ENCODE data around the gene LCE1C.

Gene LCE1C

GRCh38 chr1:152759453-152760173, 46.8 kb downstream of the LCE1C start:
- no peak for DNase-seq

- no peak for DNase-seq
Measured at GRCh38 chr1:152758636-152759035, 47.8 kb downstream of the LCE1C start.

- DNase-seq: no peak
Measured at GRCh38 chr1:152757747-152758146, 48.7 kb downstream of the LCE1C start, which contains the start of gene KPRP. Gene KPRP, plus strand, starts transcription at chr1:152758025. Its CDS starts 1,564 bp downstream, at chr1:152759589.

GRCh38 chr1:152756872-152757271, 49.6 kb downstream of the LCE1C start:
- no peak for DNase-seq
